ENCODE results near the gene OR9Q1.

The OR9Q1 gene

DNA sequence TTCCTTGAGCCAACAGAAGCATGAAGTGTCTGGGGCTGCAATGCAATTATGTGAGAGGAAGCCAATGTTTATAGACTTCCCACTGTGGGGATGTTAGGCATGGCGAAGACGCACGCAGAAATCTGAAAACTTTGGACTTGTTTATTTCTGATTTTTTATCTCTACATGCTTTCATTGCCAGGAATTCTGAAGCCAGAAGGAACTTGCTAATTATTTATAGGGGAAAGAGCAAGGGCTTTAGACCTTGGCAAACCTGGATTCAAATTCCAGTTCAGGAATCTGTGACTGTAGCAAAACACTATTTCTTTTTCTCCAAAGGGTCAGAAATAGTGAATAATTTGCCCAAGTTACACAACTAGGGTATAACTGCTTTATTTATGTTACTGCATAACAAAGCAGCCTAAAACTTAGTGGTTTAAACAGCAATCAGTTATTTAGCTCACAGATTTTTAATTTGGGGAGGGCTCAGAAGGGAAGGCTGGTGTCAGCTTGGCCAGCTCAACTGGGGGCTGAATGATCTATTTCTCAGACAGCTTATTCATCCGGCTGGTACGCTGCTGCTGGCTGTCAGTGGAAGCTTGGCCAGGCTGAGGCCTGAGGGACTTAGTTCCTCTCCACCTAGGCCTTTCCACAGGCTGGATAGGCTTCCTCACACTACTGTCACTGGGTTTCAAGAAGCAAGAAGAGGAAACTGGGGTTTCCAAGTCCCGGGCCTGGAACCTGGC is 5.2 kb downstream of the OR9Q1 start:
- no peak for TF ChIP-seq CTCF (IDR thresholded peaks at IDR 0.05; ENCODE audit: low read depth, low read length)
- peak; percentile 9 to 28 for DNase-seq (ENCODE audit: low read depth in 2 of 2)
- H3K4me3 ChIP-seq (replicated peaks in 1 of 2; ENCODE audit: low read depth in 2 of 2, low read length in 2 of 2), result no peak overlapping the region

GRCh38 chr11:58030653-58031052 is 7.0 kb downstream of the OR9Q1 start, which contains the start of gene OR6Q1:
Gene OR6Q1 (plus strand): TSS chr11:58030953. CDS start chr11:58030953, 0 bp downstream.
- DNase-seq (ENCODE audit: low read depth in 2 of 2), result no peak
- H3K4me3 ChIP-seq (replicated peaks in 1 of 2; ENCODE audit: low read depth in 2 of 2, low read length in 2 of 2), result no peak within 1 kb of the TSS
- no peak for TF ChIP-seq CTCF (IDR thresholded peaks at IDR 0.05; ENCODE audit: low read depth, low read length)

GRCh38 chr11:58034471-58034870 is 10.8 kb downstream of the OR9Q1 start:
- no peak for TF ChIP-seq CTCF (IDR thresholded peaks at IDR 0.05; ENCODE audit: low read depth, low read length)

GRCh38 chr11:58039589-58039988 is 15.9 kb downstream of the OR9Q1 start:
- no peak for DNase-seq (ENCODE audit: low read depth in 2 of 2)
- no peak overlapping the region for H3K4me3 ChIP-seq (replicated peaks in 1 of 2; ENCODE audit: low read depth in 2 of 2, low read length in 2 of 2)
- TF ChIP-seq CTCF (IDR thresholded peaks at IDR 0.05; ENCODE audit: low read depth, low read length), result no peak

More at GRCh38 chr11:58034471-58034870, 10.8 kb downstream of the OR9Q1 start:
- H3K4me3 ChIP-seq (replicated peaks in 1 of 2; ENCODE audit: low read depth in 2 of 2, low read length in 2 of 2), result no peak overlapping the region
- no peak for DNase-seq (ENCODE audit: low read depth in 2 of 2)

DNA sequence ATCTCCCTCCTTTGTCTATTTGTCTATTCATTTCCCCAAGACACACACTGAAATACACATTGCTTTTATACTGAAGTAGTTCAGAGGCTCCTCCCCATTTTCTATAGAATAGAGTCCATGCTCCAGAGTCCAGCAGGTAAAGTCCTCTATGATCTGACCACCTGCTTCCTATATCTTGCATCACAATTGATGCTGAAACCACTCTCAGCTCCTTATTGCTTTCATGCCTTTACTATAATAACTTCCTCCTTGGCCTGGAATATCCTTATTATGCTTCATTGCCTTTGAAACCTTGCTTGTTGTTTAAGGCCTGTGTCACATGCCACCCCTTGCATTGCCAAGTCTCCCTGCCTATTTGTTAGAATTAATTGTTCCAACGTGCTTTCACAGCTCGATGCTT is 19.7 kb downstream of the OR9Q1 start:
- no peak for DNase-seq (ENCODE audit: low read depth in 2 of 2)
- TF ChIP-seq CTCF (IDR thresholded peaks at IDR 0.05; ENCODE audit: low read depth, low read length), result no peak
- no peak overlapping the region for H3K4me3 ChIP-seq (replicated peaks in 1 of 2; ENCODE audit: low read depth in 2 of 2, low read length in 2 of 2)

DNA sequence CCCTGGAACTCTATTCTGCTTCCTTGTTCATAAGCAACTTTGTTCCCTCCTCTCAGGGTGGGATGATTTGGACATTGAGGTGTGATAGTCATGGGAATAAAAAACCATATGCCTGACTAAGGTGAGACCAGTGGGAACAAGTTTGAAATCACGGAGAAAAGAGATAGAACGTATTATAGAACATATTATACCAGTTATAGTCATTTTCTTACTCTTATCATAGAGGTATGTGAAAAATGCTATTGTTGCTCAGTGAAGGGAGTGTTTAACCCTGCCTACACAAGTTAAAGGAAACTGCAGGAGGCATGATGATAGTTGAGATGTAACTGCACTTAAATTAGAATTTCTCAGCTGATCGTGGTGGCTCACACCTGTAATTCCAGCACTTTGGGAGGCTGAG is 22.6 kb downstream of the OR9Q1 start:
- no peak for TF ChIP-seq CTCF (IDR thresholded peaks at IDR 0.05; ENCODE audit: low read depth, low read length)
- H3K4me3 ChIP-seq (replicated peaks in 1 of 2; ENCODE audit: low read depth in 2 of 2, low read length in 2 of 2), result no peak overlapping the region
- no peak for DNase-seq (ENCODE audit: low read depth in 2 of 2)

DNA sequence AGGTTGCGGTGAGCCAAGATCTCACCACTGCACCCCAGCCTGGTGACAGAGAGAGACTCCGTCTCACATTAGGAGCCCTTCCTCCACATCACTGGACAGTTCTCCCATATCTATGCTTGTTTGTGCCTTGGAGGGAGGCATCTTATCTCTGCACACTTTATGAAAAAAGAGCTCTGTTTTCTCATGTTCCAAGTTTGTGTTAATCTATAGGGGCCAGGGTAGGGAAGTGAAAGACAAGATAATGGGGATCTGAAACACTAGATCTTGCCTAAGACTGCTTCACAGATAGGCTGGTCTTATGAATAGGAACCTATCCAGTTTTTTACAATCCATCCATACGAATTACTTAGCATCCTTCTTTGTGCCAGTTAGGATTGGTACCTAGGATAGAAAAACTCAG is 24.1 kb downstream of the OR9Q1 start:
- no peak for TF ChIP-seq CTCF (IDR thresholded peaks at IDR 0.05; ENCODE audit: low read depth, low read length)
- no peak overlapping the region for H3K4me3 ChIP-seq (replicated peaks in 1 of 2; ENCODE audit: low read depth in 2 of 2, low read length in 2 of 2)
- DNase-seq (ENCODE audit: low read depth in 2 of 2), result no peak

Measured in cardiac fibroblast (primary cell).